K562 (cell line): ENCODE data around the gene MBNL1. TPM values are rescaled to one million over a fixed set of nuclear protein-coding genes. Genes with fewer than 3 reads are reported as not detected.

Source experiments
- JUNB ChIP-seq: fragments of 450-650 bp; formaldehyde crosslinking; conservative IDR thresholded peaks from 2 replicates; pipeline ENCODE4 v1.4.0; 2020; ENCODE audit warnings: mild to moderate bottlenecking
- KLF10 ChIP-seq: fragments of 250-450 bp; sonication (Bioruptor Pico); IDR thresholded peaks from 2 replicates; pipeline ENCODE4 v1.6.1; 2021; ENCODE audit warnings: matching md5 sums
- MEIS2 ChIP-seq: fragments of 450-650 bp; IDR thresholded peaks from 2 replicates; pipeline ENCODE4 v1.6.1; 2014; ENCODE audit warnings: mild to moderate bottlenecking; ENCODE audit not compliant: partially characterized antibody
- MYNN ChIP-seq, 2 experiments: sonication (generic); formaldehyde crosslinking in 1 of 2; IDR thresholded peaks; 2 replicates each; pipeline versions ENCODE4 v1.5.0 to v1.6.1; 2016 to 2020; ENCODE audit warnings: antibody characterized with exemption in 1 of 2, missing genetic modification reagents in 1 of 2
- NCOA6 ChIP-seq: fragments of 450-650 bp; IDR thresholded peaks from 2 replicates; pipeline ENCODE4 v1.6.1; 2017; ENCODE audit warnings: mild to moderate bottlenecking
- NR2C2 ChIP-seq, 2 experiments: fragments of 200-800 bp in 1 of 2; sonication (Bioruptor generic) in 1 of 2; sonication (generic) in 1 of 2; formaldehyde crosslinking in 1 of 2; IDR thresholded peaks; 2 replicates each; pipeline versions ENCODE4 v1.6.1 to v1.8.0; 2016 to 2022; ENCODE audit warnings: mild to moderate bottlenecking in 1 of 2, missing compliant biosample characterization in 1 of 2, missing genetic modification characterization in 1 of 2, missing genetic modification reagents in 1 of 2
- RBM39 ChIP-seq: fragments of 200-400 bp; formaldehyde crosslinking; optimal IDR thresholded peaks from 2 replicates; pipeline ENCODE3; 2018; ENCODE audit warnings: low read depth, low read length
- SMAD1 ChIP-seq: fragments of 150-350 bp; IDR thresholded peaks from 2 replicates; pipeline ENCODE4 v1.6.1; 2014; ENCODE audit warnings: low read length, low read depth; ENCODE audit not compliant: partially characterized antibody
- ZNF592 ChIP-seq: fragments of 450-650 bp; IDR thresholded peaks from 2 replicates; pipeline ENCODE4 v1.6.1; 2017; ENCODE audit warnings: antibody characterized with exemption, mild to moderate bottlenecking
- polyA plus RNA-seq, 8 experiments: library from polyadenylated mRNA; depleted of rRNA in 4 of 8; stranded (reverse) in 5 of 8; unstranded in 3 of 8; fragments of >200 nt; fragmentation: Nextera tagmentation in 2 of 8; fragmentation: Illumina TruSeq in 1 of 8; extraction: Ambion mirVana in 2 of 8; extraction: Trizol in 1 of 8; gene quantifications; 2 replicates each; pipeline versions ENCODE4 v1.2.1 to v1.2.3, GENCODE V29; 2011 to 2014; ENCODE audit warnings: inconsistent platforms in 1 of 8, missing spikeins in 1 of 8
- total RNA-seq, 7 experiments: library from RNA; depleted of rRNA in 6 of 7; stranded (reverse); fragments of >200 nt in 6 of 7; fragmentation: Illumina TruSeq in 2 of 7; extraction: Trizol in 2 of 7; gene quantifications; 2 replicates each; pipeline versions ENCODE4 v1.2.1 to v1.2.3, GENCODE V29; 2011 to 2021; ENCODE audit warnings: low replicate concordance in 1 of 7
- TF ChIP-seq, protein P1 (sequence below): fragments of 450-650 bp; IDR thresholded peaks from 2 replicates; pipeline ENCODE4 v1.6.1; 2014; ENCODE audit warnings: low read depth, mild to moderate bottlenecking, moderate library complexity, borderline replicate concordance
- TF ChIP-seq, protein P2 (sequence below): fragments of 450-650 bp; IDR thresholded peaks from 2 replicates; pipeline ENCODE4 v1.6.1; 2016; ENCODE audit warnings: antibody characterized with exemption
- TF ChIP-seq, protein P3 (sequence below): fragments of 450-650 bp; formaldehyde crosslinking; IDR thresholded peaks from 2 replicates; pipeline ENCODE4 v1.4.0; 2020; ENCODE audit warnings: mild to moderate bottlenecking, mixed read lengths
- TF ChIP-seq, protein P4 (sequence below): fragments of 250-450 bp; sonication (Bioruptor Pico); IDR thresholded peaks from 2 replicates; pipeline ENCODE4 v1.5.0; 2021

The MBNL1 gene
- total and polyA plus RNA-seq, 9 of the 15 experiments (the other 6 are each of a cell fraction or from before 2014, with no cell fraction given), result 70.3 to 243 (median 220) TPM

GRCh38 chr3:152298393-152299248 lies 29.9 kb downstream of the MBNL1 start (continued):
- no peak for TF ChIP-seq ZNF592
- no peak for TF ChIP-seq JUNB
- no peak for TF ChIP-seq NCOA6
- TF ChIP-seq RBM39, result no peak
- TF ChIP-seq, protein P1, sequence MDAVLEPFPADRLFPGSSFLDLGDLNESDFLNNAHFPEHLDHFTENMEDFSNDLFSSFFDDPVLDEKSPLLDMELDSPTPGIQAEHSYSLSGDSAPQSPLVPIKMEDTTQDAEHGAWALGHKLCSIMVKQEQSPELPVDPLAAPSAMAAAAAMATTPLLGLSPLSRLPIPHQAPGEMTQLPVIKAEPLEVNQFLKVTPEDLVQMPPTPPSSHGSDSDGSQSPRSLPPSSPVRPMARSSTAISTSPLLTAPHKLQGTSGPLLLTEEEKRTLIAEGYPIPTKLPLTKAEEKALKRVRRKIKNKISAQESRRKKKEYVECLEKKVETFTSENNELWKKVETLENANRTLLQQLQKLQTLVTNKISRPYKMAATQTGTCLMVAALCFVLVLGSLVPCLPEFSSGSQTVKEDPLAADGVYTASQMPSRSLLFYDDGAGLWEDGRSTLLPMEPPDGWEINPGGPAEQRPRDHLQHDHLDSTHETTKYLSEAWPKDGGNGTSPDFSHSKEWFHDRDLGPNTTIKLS, result 0 out of 2 replicates have a peak, but pooled peaks have one; percentile 32
- no peak for TF ChIP-seq SMAD1
- peak; percentile 44 for TF ChIP-seq MEIS2
- TF ChIP-seq, protein P2, sequence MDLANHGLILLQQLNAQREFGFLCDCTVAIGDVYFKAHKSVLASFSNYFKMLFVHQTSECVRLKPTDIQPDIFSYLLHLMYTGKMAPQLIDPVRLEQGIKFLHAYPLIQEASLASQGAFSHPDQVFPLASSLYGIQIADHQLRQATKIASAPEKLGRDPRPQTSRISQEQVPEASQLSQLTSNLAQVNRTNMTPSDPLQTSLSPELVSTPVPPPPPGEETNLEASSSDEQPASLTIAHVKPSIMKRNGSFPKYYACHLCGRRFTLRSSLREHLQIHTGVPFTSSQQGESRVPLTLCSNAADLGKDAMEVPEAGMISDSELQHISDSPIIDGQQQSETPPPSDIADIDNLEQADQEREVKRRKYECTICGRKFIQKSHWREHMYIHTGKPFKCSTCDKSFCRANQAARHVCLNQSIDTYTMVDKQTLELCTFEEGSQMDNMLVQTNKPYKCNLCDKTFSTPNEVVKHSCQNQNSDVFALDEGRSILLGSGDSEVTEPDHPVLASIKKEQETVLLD, result no peak
- TF ChIP-seq, protein P3, sequence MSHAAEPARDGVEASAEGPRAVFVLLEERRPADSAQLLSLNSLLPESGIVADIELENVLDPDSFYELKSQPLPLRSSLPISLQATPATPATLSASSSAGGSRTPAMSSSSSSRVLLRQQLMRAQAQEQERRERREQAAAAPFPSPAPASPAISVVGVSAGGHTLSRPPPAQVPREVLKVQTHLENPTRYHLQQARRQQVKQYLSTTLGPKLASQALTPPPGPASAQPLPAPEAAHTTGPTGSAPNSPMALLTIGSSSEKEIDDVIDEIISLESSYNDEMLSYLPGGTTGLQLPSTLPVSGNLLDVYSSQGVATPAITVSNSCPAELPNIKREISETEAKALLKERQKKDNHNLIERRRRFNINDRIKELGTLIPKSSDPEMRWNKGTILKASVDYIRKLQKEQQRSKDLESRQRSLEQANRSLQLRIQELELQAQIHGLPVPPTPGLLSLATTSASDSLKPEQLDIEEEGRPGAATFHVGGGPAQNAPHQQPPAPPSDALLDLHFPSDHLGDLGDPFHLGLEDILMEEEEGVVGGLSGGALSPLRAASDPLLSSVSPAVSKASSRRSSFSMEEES (CRISPR knock-in tag), result no peak
- no peak for TF ChIP-seq NR2C2 (CRISPR knock-in tag; IDR thresholded peaks at IDR 0.05)
- TF ChIP-seq NR2C2 (tag; IDR thresholded peaks at IDR 0.05), result peak; percentile 86
- TF ChIP-seq MYNN (IDR thresholded peaks at IDR 0.05), result no peak
- no peak for TF ChIP-seq MYNN (CRISPR knock-in tag; IDR thresholded peaks at IDR 0.05)
- no peak for TF ChIP-seq KLF10 (CRISPR knock-in tag)
- TF ChIP-seq, protein P4, sequence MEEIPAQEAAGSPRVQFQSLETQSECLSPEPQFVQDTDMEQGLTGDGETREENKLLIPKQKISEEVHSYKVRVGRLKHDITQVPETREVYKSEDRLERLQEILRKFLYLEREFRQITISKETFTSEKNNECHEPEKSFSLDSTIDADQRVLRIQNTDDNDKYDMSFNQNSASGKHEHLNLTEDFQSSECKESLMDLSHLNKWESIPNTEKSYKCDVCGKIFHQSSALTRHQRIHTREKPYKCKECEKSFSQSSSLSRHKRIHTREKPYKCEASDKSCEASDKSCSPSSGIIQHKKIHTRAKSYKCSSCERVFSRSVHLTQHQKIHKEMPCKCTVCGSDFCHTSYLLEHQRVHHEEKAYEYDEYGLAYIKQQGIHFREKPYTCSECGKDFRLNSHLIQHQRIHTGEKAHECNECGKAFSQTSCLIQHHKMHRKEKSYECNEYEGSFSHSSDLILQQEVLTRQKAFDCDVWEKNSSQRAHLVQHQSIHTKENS, result no peak
